ENCODE results near the gene GRIK2.
A peak's percentile ranks its signal among the peaks of the same experiment; 100 is the strongest.

The GRIK2 gene

DNA sequence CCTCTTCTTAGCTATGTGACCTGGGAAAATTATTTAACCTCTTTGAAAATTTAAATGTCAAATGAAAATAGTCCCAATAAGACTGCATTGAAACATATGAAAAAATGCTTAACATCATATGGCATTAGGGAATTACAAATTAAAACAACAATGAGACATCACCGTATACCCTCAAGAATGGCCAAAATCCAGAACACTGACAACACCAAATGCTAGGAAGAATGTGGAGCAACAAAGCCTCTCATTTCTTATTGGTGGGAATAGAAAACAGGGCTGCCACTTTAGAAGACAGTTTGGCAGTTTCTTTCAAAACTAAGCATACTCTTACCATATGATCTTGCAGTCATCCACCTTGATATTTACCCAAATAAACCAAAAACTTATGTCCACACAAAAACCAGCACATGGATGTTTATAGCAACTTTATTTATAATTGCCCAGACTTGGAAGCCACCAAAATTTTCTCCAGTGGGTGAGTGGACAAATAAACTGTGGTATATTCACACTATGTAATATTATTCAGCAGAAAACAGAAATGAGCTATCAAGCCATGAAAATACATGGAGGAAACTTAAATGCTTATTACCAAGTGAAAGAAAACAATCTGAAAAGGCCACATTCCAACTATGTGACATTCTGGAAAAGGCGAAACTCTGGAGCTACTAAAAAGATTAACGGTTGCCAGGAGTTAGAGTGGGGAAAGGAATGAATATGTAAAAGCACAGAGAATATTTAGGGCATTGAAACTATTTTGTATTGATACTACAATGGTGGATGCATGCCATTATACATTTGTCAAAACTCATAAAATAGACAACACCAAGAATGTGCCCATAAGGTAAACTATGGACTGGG, 459.9 kb downstream of the GRIK2 start:
- TF ChIP-seq, protein P1, sequence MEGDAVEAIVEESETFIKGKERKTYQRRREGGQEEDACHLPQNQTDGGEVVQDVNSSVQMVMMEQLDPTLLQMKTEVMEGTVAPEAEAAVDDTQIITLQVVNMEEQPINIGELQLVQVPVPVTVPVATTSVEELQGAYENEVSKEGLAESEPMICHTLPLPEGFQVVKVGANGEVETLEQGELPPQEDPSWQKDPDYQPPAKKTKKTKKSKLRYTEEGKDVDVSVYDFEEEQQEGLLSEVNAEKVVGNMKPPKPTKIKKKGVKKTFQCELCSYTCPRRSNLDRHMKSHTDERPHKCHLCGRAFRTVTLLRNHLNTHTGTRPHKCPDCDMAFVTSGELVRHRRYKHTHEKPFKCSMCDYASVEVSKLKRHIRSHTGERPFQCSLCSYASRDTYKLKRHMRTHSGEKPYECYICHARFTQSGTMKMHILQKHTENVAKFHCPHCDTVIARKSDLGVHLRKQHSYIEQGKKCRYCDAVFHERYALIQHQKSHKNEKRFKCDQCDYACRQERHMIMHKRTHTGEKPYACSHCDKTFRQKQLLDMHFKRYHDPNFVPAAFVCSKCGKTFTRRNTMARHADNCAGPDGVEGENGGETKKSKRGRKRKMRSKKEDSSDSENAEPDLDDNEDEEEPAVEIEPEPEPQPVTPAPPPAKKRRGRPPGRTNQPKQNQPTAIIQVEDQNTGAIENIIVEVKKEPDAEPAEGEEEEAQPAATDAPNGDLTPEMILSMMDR (IDR thresholded peaks at IDR 0.05; ENCODE audit: insufficient read depth, low read depth, low read length, missing control alignments): no peak

DNA sequence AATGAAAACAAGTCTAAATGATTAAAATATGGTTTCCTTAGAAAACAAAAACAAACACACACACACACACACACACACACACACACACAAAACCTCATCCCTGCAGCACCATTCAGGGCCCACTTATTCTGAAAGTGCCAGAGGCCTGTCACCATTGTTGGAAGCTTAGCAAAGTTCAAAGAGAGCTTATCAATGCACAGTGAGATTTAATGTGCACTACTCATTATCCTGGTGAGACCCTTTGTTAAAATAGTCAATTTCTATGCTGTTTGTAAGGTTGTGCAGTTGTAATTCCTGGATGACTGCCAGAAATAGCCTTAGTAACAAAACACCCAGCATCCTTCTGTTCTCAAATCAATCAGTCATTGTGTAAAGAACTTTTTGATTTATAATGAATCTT, 482.9 kb downstream of the GRIK2 start:
- no peak for DNase-seq (ENCODE audit: low read depth)
- TF ChIP-seq, protein P1 (IDR thresholded peaks at IDR 0.05; ENCODE audit: insufficient read depth, low read depth, low read length, missing control alignments): no peak
- H3K4me3 ChIP-seq (ENCODE audit: low read depth, low read length): no peak overlapping the region

More for the DNA sequence above, 459.9 kb downstream of the GRIK2 start:
- DNase-seq (ENCODE audit: low read depth): no peak
- no peak overlapping the region for H3K4me3 ChIP-seq (ENCODE audit: low read depth, low read length)

- TF ChIP-seq, protein P1 (IDR thresholded peaks at IDR 0.05; ENCODE audit: insufficient read depth, low read depth, low read length, missing control alignments): no peak
- DNase-seq (ENCODE audit: low read depth): peak; percentile 38
- no peak overlapping the region for H3K4me3 ChIP-seq (ENCODE audit: low read depth, low read length)
Measured at GRCh38 chr6:101878554-101879276, 485.2 kb downstream of the GRIK2 start.

- peak; percentile 48 for DNase-seq (ENCODE audit: low read depth)
- no peak overlapping the region for H3K4me3 ChIP-seq (ENCODE audit: low read depth, low read length)
- TF ChIP-seq, protein P1 (IDR thresholded peaks at IDR 0.05; ENCODE audit: insufficient read depth, low read depth, low read length, missing control alignments): no peak
Measured at GRCh38 chr6:101879782-101880181, 486.3 kb downstream of the GRIK2 start.

DNA sequence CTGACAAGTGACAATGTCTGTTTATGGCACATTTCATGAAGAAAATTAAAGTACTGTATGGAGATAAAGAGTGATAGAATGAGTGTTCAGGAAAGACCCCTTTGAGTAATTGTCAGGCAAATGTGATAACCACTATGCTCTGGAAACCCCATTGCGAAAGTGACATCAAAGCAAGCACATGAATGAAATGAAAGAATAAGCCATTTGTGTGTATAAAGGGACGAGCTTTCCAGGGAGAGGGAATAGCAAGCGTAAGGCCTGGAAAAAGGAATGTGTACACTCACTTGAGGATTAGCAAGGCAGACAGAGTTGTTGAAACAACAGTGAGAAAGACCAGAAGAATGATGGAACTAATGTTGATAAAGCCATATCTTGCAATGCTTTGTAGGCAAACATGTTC, 490.0 kb downstream of the GRIK2 start:
- TF ChIP-seq, protein P1 (IDR thresholded peaks at IDR 0.05; ENCODE audit: insufficient read depth, low read depth, low read length, missing control alignments): no peak
- DNase-seq (ENCODE audit: low read depth): peak; percentile 4
- no peak overlapping the region for H3K4me3 ChIP-seq (ENCODE audit: low read depth, low read length)

GRCh38 chr6:101887532-101887931, 494.0 kb downstream of the GRIK2 start:
- TF ChIP-seq, protein P1 (IDR thresholded peaks at IDR 0.05; ENCODE audit: insufficient read depth, low read depth, low read length, missing control alignments): no peak
- no peak for DNase-seq (ENCODE audit: low read depth)
- H3K4me3 ChIP-seq (ENCODE audit: low read depth, low read length): no peak overlapping the region
